SIG-M5 treated with dmso at 0.1 percent for 504 hours (cell line): ENCODE measurements around the gene SERPINA6.
"Not testable (repeated sequence)": the region's sequence is repeated elsewhere in the genome, so short reads cannot be mapped to it uniquely, and the experiment has no call there.

Experiments used
- DNase-seq: peaks from one replicate; lab custom pipeline; 2025; ENCODE audit not compliant: unreplicated experiment; lab: John Stamatoyannopoulos, UW

Gene SERPINA6

DNA sequence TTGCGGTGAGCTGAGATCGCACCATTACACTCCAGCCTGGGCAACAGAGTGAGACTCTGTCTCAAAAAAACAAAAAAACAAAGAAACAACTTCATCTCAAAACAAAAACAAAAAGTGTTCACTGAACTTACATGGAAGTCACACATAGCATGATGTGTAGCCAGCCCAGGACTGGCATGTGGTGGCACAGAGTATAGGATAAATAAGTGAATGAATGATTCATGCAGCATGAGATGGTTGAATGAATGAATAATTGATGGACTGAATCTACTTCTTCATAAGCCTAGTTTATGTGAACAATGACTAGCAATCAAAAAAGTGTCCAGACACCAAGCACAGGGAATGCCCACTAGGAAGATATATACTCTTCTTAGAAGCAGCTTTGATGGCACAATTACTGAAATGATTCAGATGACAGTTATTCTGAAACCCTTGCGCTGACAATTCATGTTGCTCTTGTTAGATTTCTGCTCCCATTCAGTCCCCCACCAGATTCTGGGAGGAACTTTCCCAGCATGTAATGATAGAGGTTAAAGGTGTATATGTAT, 31.6 kb upstream of the SERPINA6 start:
- no peak for DNase-seq

- not testable (repeated sequence) for DNase-seq
Measured at GRCh38 chr14:94354190-94354589, 31.1 kb upstream of the SERPINA6 start.

DNA sequence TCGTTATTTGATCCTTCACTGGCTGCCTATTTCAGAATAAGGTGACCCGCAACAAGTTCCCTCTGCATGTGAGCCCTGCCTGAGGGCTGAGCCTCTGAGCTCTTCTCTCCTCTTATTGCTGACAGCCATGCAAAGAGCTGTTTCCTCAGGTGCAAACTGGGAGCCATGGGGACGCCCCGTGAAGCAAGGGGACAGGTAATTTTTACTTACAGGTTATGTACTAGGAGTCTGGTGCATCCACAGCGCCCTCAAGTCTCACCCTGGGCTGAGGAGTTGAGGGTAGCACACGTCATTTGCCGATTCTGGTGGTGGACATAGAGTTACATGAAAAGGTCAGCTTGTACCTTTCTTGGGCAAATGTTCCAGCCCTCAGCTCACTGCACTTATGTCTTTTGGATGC, 26.1 kb upstream of the SERPINA6 start:
- DNase-seq: no peak

DNA sequence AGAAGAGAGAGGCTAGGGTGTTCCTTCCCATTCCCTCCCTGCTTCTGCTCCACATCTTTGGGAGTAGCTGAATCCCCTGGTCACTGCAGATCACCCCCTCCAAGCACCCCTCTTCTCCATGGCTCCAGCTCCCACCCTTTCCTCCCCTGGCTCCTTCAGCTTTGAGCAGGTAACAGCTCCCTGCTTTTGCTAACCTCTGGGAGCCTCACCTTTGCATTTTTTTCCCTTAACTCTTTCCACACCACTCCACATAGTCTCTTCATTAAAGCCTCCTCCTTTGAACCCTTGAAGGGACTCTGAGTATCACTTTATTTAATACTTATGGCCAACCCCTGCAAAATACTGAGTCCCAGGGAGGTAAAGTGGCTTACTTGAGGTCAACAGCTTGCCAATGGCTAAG, 25.7 kb upstream of the SERPINA6 start:
- DNase-seq: no peak

GRCh38 chr14:94346841-94347240, 23.7 kb upstream of the SERPINA6 start:
- DNase-seq: no peak

GRCh38 chr14:94346065-94346786, 23.1 kb upstream of the SERPINA6 start:
- DNase-seq: not testable (repeated sequence)

DNA sequence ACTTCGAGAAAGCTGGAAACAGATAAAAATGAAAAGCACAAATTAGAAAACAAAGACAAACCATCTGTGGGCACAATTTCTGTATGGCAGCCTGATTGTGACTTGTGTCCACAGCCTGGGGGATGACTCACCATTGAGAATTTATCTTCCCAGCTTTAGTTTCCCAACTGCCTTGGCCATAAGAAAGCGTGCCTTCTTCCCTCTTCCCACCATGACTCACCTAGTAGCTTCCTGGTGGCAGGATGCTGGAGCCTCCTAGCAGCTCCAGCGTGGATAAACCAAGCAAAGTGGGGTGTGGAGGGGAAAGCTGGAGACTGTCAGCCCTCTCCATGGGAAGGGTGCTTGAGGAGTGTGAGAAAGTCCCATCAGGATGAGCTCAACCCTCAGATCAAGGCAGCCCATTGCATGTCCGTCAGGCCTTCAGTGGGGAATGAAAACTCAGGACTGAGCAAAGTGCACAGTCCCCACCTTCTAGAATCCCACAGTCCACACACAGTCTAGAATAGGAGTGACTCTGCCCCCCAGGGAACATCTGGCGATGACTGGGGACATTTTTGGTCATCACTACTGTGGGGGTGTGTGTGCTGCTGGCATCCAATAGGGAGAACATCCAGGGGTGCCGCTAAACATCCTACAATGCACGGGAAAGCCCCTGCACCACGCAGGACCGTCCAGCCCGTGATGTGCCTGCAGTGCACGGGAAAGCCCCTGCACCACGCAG, 22.4 kb upstream of the SERPINA6 start:
- no peak for DNase-seq

- DNase-seq: no peak
Measured at GRCh38 chr14:94344389-94344788, 21.3 kb upstream of the SERPINA6 start.

DNA sequence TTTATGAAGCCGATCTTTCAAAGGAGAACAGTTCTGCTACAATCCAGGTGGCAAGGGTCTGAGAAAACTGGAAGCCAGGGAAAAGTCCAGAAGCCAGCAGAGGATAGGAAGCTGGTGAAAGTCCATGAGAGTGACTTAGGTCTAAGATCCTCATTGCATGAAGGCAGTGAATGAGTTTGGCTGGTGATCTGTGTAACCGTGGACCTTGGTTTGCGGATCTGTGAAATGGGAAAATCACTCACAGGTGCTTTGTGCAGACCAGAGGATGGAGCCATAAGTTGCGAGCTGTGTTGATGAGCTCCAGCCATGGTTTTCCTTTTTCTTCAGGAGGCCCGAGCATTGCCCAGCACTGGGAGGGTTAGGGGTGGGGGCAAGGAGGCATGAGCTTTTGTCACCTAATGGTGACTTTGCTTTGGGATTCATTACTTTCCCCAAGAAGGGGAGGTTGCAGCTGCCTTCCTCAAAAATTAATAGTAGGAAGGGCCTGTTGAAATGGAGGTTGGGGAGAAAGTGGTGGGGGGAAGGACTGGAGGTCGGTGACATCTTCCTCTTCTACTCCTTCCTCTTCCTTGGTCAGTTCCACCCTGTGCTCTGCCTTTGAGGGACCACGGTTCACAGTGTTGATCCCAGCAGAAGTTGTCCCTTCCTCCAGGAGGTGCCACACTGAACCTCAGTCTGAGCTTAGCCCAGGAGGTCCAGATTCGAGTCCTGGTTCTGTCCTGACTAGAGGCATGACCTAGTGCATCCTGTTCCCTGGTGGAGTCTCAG, 20.3 kb upstream of the SERPINA6 start:
- DNase-seq: no peak

DNA sequence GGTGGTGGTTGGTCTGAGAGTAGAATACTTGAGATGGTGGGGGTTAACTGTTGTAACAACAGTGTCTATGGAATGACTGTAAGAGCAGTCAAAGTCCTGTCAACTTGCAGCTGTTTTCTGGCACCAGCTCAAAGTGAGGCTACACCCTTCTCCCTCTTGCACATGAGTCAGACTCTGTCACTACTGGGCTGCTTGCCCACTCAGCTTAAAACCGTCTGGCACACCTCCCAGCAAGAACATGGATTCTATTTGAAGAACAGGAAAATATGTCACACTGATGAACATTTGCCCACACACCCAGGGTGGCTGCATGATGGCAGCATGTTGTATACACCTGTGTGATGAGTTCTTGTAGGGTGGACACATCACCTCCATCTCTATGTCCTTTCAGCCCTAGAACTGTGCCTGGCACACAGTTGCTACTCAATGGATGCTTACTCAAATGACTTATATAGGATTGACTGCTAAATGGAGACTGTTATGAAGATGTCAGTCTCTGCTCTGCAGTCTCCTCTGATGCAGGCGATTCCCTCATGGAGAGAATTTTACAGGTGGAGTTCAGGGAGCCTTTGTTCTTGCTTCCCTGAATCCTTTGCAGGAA, 19.3 kb upstream of the SERPINA6 start:
- DNase-seq: peak; percentile 38

GRCh38 chr14:94341656-94342333, 18.7 kb upstream of the SERPINA6 start:
- DNase-seq: no peak

GRCh38 chr14:94340533-94340932, 17.4 kb upstream of the SERPINA6 start:
- no peak for DNase-seq

- no peak for DNase-seq
Measured at GRCh38 chr14:94338023-94338422, 14.9 kb upstream of the SERPINA6 start.

- DNase-seq: no peak
Measured at GRCh38 chr14:94337274-94337673, 14.1 kb upstream of the SERPINA6 start.

DNA sequence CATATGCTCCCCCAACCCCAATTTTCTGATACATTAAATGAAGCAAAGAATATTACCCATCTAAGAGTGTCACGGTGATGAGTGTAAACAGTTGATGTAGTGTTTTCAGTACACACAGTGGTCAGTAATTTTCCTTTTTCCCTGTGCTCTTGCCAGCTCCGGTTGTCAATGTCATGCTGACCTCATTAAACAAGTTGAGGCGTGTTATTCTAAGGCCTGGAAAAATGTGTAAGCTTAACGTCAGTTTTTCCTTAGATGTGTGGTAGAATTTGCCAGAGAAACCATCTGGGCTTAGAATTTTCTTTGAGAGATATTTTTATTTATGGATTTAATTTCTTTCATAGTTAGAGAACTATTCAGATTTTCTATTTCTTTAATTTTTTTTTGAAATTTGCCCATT, 11.7 kb upstream of the SERPINA6 start:
- DNase-seq: no peak

- DNase-seq: no peak
Measured at GRCh38 chr14:94332587-94332986, 9.5 kb upstream of the SERPINA6 start.

DNA sequence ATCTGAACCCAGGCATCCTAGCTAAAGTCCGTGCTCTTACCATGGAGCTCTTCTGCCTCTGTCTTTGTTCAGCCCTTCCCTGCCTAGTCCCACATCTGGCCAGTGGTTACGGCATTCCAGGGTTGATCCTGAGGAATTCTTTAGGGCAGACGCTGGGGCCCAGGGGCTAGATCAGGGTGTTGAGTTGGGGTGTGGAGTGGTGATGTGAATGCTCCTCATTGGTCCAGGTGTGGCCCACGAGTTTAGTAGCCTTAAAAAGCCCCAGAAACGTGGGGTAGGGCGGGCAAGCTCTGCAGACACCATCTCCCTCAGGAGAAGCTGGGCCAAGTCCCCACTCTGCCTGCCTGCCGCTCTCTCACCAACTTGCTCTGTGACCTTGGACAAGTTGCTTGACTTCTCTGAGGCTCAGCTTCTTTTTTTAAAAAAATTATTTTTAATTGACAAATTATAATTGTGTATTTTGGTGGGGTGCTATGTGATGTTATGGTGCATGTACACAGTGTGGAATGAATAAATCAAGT, 9.0 kb upstream of the SERPINA6 start:
- no peak for DNase-seq

GRCh38 chr14:94331462-94331861, 8.3 kb upstream of the SERPINA6 start:
- DNase-seq: no peak

GRCh38 chr14:94330857-94331256, 7.7 kb upstream of the SERPINA6 start:
- DNase-seq: no peak

GRCh38 chr14:94330432-94330831, 7.3 kb upstream of the SERPINA6 start:
- DNase-seq: no peak
